H54 (cell line): ENCODE measurements around the gene NYNRIN.
"Not testable (repeated sequence)": the region's sequence is repeated elsewhere in the genome, so short reads cannot be mapped to it uniquely, and the experiment has no call there.

Experiments used
- DNase-seq: peaks from one replicate; pipeline ENCODE4 v3.0.0; 2011; ENCODE audit warnings: low spot score, mixed read lengths; ENCODE audit not compliant: insufficient read length
- FAIRE-seq: peaks from 3 replicates; lab custom pipeline; 2011; peaks lifted over from hg19 to GRCh38; lab: Jason Lieb, UNC
- POLR2A ChIP-seq: IDR thresholded peaks from 2 replicates; pipeline ENCODE4 v1.6.1; 2011; ENCODE audit warnings: low read depth, mild to moderate bottlenecking, low read length

The NYNRIN gene

DNA sequence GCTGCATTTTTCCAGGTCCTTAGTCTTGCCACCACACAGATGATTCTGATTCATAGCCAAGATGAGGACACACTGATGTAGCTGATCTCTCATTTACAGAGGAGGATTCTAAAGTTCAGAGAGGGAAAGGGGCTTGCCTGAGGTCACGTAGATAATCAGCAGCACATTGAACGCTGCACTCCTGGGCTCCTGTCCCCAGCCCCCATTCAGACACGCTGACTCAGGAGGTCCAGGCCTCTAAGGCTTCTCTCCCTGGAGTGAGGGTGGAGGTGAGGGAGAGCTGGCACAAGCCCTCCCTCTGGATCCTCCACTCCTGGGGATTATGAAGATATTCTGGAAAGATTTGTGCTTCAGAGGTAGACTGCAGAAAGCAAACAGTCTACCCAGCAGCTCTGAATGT is 20.5 kb upstream of the NYNRIN start:
- TF ChIP-seq POLR2A, result no peak
- FAIRE-seq (no peak), DNase-seq (no peak)

DNA sequence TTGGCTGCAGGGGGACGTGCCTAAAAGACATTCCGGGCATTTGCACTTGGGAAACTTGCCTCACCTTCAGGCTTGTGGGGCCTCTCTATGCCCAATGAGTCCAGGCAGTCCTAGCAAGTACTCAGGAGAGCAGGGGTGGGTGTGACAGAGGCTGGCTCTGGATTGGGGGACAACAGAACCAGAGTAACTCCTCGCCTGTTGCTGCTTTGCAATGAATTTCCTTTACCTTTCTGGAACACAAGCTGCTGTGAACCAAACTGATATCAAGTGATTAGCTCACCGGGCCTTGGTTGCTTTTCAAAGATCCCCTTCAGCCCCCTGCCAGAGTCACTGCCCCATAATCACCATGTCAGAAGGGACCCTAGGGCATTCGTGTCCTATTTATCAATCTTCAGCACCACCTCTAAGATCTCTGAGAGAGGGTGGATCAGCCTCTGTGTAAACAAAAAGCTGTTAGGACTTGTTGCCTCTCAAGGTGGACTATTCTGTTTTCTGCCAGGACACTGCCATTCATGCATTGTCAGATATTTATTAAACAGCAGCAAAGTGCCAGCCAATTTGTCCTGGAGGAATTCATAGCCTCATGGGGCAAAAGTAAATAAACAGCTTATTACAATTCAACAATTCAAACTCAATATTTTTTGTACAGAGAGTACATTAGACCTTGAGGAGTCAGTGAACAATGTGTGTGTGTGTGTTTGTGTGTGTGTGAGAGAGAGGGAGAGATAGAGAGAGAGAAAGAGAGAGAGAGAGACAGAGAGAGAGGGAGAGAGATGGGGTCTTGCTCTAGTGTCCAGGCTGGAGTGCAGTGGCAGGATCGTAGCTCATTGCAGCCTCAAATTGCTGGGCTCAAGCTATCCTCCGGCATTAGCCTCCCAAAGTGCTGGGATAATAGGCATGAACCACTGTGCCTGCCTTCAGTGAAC is 19.6 kb upstream of the NYNRIN start:
- FAIRE-seq (no peak), DNase-seq (no peak)
- no peak for TF ChIP-seq POLR2A

DNA sequence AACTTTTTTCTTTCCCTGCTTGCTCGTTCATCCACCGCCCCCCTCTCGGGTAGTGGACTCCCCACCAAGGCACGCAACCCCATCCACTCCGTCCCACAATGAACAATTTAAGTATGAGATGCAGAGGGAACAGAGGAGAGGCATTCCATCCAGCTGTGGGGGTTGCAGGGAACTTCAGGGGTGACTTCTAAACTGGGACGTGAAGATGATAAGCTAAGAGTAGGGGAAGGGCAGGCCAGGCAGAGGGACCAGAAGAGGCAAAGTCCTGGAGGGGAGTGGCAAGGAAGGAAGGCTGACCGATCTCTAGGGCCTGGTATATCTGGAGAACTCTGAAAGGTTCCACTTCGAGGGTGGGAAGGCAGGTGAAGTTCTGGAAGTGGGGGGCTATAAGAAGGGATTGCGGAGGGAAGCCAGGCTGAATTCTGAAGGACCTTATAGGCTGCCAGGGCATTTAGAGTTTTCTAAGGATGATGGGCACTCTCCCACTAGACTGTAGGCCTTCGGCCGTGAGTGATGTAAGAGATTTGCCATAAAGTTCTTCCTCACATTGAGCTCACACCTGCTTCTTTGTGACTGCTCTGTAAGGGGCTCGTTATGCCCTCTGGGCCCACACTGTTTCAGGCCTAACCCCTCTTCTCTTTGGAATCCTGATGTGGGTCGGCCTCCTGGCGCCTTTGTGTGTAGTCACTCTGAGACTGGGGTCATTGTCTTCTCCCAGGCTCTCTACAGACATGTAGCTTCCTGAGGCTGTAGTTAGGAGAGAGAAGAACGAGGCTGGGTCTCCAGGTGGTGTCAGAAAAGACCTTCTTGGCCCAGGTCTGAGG is 18.7 kb upstream of the NYNRIN start:
- no peak for DNase-seq
- no peak for FAIRE-seq
- TF ChIP-seq POLR2A, result no peak

DNA sequence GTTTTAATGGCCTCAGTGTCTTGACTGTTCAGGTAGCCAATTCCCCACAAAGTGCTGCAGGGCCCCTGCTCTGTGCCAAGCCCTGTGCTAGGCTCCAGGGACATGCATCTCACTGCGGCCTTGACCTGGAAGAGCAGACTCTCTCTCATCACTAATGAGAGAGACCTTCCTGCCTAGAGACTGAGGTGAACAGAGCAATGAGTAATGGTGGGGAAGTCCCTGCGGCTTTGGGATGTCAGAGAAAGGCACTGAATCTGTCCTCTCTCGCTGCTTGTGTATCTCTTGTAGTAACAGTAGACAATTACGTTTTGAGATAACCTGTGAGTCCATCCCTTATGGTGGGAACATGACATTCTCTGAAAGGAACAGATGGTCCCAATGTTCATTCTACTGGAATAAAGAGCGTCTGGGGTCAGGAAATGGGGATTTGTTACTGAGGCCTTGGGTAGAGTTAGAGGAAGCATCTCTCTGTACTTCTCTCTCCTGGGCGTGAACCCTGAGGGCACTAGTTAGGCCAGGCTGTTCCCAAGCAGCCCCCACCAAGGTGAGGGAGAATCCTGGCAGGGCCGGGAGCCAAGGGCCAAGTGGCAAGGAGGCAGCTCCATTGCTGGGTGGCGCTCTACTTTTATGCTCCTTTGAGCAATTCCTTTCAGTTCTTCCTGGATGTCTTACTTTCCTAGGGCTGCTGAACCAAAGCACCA is 17.3 kb upstream of the NYNRIN start:
- no peak for FAIRE-seq
- no peak for TF ChIP-seq POLR2A
- DNase-seq, result no peak

DNA sequence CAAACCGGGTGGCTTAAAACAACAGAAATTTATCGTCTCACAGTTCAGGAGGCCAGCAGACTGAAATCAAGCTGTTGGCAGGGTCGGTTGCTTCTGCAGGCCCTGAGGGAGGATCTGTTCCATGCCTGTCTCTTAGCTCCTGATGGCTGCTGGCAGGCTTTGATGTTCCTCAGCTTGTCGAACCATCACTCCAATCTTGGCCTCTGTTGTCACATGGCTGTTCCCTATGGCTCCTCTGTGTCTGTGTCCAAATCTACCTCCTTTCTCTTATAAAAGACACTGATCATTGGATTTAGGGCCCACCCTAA is 16.8 kb upstream of the NYNRIN start:
- FAIRE-seq (no peak), DNase-seq (no peak)
- TF ChIP-seq POLR2A, result no peak

DNA sequence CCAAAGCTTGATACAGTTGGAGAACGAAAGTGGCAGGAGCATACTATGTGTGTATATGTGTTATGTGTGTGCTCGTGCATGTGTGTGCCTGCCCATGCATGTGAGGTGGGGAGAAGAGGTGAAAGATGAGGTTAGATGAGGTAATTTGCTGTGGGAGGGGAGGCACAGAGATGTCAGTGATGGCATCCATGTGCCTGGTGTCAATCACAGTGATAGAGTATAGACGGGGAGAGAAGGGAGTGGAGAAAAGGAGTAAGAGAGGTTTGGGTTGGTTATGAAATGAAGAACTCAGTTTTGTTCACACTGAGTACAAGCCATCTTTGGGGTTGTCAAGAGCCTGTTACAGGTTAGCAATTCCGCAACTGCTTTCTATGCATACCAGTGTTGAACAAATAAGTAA is 14.6 kb upstream of the NYNRIN start:
- FAIRE-seq (no peak), DNase-seq (no peak)
- no peak for TF ChIP-seq POLR2A

DNA sequence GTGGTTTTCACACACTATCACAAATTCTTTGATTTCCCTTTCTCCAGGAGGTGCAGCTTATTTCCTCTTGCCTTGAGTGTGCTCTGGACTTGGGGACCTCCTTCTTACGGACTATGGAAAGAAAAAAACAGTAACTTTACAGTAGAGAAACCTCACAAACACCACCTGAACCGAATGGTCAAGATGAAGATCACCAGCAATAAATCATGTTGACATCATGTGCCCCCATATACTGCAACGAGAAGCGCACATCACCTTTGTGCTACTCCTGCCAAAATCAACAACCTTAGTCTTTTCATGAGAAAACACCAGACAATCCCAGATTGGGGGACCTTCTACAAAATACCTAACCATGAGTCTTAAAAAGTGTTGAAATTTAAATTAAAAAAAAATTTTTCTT is 13.3 kb upstream of the NYNRIN start:
- no peak for DNase-seq
- no peak for TF ChIP-seq POLR2A
- FAIRE-seq, result no peak

DNA sequence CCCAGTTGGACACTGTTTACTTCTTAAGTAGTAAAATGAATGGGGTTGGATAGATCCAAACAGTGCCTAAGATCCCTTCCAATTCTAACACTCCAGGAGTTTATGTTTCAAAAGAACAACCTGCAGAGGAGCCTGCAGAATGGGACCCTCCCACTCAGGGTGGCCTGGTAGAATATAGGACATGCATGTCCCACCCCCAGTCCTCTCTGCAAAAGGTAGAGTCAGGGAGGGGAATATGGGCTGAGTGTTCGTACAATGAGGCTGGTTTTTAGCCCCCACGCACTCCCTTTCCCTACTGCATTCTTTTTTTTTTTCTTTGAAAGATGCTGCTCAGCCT is 11.8 kb upstream of the NYNRIN start:
- TF ChIP-seq POLR2A, result no peak
- no peak for FAIRE-seq
- DNase-seq, result no peak

DNA sequence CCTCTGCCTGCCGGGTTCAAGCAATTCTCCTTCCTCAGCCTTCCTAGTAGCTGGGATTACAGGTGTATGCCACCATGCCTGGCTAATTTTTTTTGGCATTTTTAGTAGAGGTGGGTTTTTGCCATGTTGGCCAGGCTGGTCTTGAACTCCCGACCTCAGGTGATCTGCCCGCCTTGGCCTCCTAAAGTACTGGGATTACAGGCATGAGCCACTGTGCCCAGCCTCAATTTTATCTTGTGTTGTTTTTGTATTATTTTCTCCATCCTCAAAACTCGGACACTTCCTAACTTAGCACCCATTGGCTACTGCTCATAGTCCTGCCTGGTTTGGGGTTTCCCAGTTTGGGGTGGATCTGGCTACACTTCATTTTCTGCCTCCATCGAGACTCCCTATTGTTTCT is 11.2 kb upstream of the NYNRIN start:
- FAIRE-seq, result not testable (repeated sequence)

DNA sequence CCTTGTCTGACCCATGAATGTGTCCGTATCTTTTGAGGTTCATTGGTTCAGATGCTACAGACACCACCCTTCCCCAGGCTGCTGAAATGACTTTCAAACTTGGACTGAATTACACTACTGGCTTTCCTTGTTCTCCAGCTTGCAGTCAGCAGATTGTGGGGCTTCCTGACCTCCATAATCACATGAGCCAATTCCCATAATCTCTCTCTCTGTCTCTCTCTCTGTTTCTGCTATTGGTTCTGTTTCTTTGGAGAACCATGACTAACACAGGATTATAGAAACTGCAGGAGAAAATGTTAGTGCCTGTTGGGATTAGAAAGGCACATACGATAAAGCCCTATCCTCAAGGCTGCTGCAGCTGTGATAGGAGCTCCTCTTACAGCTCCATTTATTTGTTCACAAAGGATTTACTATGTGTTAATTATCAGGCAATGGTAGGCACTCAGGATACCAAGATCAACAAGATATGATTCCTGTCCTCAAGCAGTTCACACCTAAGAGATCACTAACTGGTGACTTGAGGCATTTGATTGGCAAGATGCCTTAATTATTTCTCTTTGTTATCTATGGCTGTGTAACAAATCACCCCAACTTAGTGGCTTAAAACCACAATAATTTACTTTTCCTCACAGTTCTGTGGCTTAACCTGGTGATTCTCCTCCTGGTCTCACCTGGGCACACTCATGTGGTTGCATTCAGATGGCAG is 10.2 kb upstream of the NYNRIN start:
- DNase-seq (no peak), FAIRE-seq (no peak)
- no peak for TF ChIP-seq POLR2A

More for the DNA sequence above, 11.2 kb upstream of the NYNRIN start:
- DNase-seq, result not testable (repeated sequence)

DNA sequence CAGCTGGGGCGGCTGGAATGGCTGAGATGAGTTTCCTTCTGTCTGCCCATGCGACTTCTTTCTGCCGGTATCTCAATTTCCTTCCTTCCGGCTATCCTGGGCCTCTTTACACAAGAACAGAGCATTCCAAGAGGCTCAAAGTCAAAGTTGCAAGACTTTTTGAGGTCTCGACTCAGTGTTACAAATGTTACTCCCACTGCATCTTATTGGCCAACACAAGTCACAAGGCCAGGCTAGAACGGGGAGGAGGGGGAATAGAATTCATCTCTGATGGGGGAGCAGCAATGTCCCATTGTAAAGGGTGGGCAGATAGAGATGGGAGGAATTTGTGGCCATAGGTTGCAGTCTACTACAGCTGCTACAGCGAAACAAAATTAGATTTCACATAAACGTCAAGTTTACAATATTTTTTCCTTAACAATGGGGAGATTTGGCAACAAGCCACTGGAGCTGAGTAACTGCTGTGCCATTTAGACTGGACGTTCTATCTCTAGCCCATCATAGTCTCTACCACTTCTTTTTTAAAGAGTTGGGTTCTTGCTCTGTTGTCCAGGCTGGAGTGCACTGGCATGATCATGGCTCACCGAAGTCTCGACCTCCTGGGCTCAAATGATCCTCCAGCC is 9.5 kb upstream of the NYNRIN start:
- FAIRE-seq (no peak), DNase-seq (no peak)
- TF ChIP-seq POLR2A, result no peak

DNA sequence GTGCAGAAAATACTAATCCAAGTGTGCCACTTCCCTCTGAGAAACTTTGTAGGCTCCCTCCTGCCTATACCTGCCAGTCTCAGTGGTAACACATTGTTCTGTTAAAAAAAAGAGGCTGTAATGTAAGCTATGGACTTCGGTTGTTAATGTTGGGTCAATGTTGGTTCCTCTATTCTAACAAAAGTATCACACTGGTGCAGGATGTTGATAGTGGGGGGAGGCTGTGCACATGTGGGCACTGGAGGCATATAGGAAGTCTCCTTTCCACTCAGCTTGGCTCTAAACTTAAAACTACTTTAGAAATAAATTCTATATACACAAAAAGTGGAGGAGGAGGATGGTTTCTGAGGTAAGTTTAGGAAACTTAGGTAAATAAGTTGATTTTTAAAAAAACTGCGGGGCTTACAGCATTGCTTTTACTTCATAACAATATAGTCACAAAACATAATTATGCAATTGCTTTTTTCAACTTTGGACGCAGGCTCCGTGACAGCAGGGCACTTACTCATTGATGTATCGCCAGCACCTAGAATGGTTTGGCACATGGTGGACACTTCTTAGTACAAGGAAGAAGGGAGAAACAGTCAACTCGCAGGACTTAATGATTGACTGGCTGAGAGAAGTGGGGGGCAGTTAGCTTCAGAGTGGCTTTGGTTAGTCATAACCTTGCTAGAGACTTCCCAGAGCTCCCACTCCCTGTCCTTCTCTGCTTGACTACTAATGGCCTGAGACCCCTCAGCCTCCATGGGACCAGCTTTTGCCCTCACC is 7.9 kb upstream of the NYNRIN start:
- TF ChIP-seq POLR2A, result no peak
- FAIRE-seq, result no peak
- no peak for DNase-seq
